HepG2 (cell line): Measurements from ENCODE around the gene C2. TPM values are rescaled to one million over a fixed set of nuclear protein-coding genes. Genes with fewer than 3 reads are reported as not detected.

Source experiments
- ATAC-seq: fragments of 200-7000 bp; cut with Tn5 transposase; 3 replicates; pipeline ENCODE4 v1.9.1; 2020; ENCODE audit warnings: mild to moderate bottlenecking, moderate library complexity
- BruUV-seq: library from RNA; stranded (reverse); fragments of 400-500 nt; replicated peaks from 2 replicates; lab custom pipeline; 2021; lab: Mats Ljungman, UMichigan
- CTCF ChIA-PET: fragments of 300-600 bp; formaldehyde crosslinking; extraction: SDS; loops from one replicate; lab custom pipeline; 2021; ENCODE audit warnings: low total read pairs, inconsistent platforms, low intra/inter-chr PET ratio; lab: Yijun Ruan, JAX
- POLR2A ChIA-PET: fragments of 350-600 bp; sonication (Branson Sonifier 250); formaldehyde crosslinking; loops from one replicate; lab custom pipeline; 2020; ENCODE audit warnings: antibody characterized with exemption, inconsistent platforms; lab: Yijun Ruan, JAX
- DNase-seq: peaks from one replicate; pipeline ENCODE4 v3.0.0-alpha.2; 2015; ENCODE audit warnings: low spot score
- FAIRE-seq: peaks from 3 replicates; lab custom pipeline; 2011; peaks lifted over from hg19 to GRCh38; lab: Jason Lieb, UNC
- H2AFZ ChIP-seq: one replicate; pipeline ENCODE4 v1.6.1; 2011; ENCODE audit warnings: low read length, inconsistent platforms
- H3K27ac ChIP-seq: fragments of 300-600 bp; 3 replicates; pipeline ENCODE4 v1.8.0; 2011; ENCODE audit warnings: mixed run types, mild to moderate bottlenecking, mixed read lengths, low read length, inconsistent platforms; ENCODE audit not compliant: insufficient read depth; ENCODE audit errors: extremely low read length
- H3K27me3 ChIP-seq, 2 experiments: fragments of 200-600 bp in 1 of 2; 2 replicates in 1 of 2; 3 replicates in 1 of 2; pipeline versions ENCODE4 v1.6.0 to v1.8.0; 2011; ENCODE audit warnings: low read length in 2 of 2, mild to moderate bottlenecking in 2 of 2, moderate library complexity in 2 of 2, inconsistent platforms in 1 of 2; ENCODE audit not compliant: insufficient read depth in 2 of 2, control insufficient read depth in 1 of 2
- H3K36me3 ChIP-seq, 2 experiments: fragments of 200-600 bp in 1 of 2; replicated peaks in 1 of 2; 2 replicates in 1 of 2; 3 replicates in 1 of 2; pipeline versions ENCODE4 v1.5.1 to v1.8.0; 2011; ENCODE audit warnings: low read length in 2 of 2, inconsistent platforms in 1 of 2; ENCODE audit not compliant: insufficient read depth in 2 of 2, control insufficient read depth in 1 of 2
- H3K4me1 ChIP-seq: 2 replicates; pipeline ENCODE4 v1.5.1; 2012; ENCODE audit warnings: low read length, inconsistent platforms; ENCODE audit not compliant: insufficient read depth
- H3K4me2 ChIP-seq: 2 replicates; pipeline ENCODE4 v1.6.0; 2011; ENCODE audit warnings: low read depth, low read length, inconsistent platforms
- H3K4me3 ChIP-seq, 3 experiments: fragments of 200-600 bp in 1 of 3; sonication (generic), shearing (Covaris generic) in 1 of 3; replicated peaks in 1 of 3; 2 replicates each; pipeline ENCODE4 v1.5.1; 2011 to 2016; ENCODE audit warnings: low read length in 3 of 3, inconsistent platforms in 2 of 3, low read depth in 2 of 3, mild to moderate bottlenecking in 2 of 3, control low read depth in 1 of 3, mixed read lengths in 1 of 3; ENCODE audit not compliant: insufficient read depth in 1 of 3
- H3K79me2 ChIP-seq: one replicate; pipeline ENCODE4 v1.6.1; 2011; ENCODE audit warnings: low read length, inconsistent platforms; ENCODE audit not compliant: insufficient read depth
- H3K9ac ChIP-seq: 2 replicates; pipeline ENCODE4 v1.6.0; 2011; ENCODE audit warnings: mild to moderate bottlenecking, low read depth, low read length, inconsistent platforms; ENCODE audit not compliant: insufficient read depth
- H3K9me3 ChIP-seq: 2 replicates; pipeline ENCODE4 v1.5.1; 2012; ENCODE audit warnings: mild to moderate bottlenecking, low read length
- H4K20me1 ChIP-seq: 2 replicates; pipeline ENCODE4 v1.6.0; 2011; ENCODE audit warnings: inconsistent platforms, mild to moderate bottlenecking, low read length, moderate library complexity; ENCODE audit not compliant: insufficient read depth
- ADNP ChIP-seq: sonication (generic); formaldehyde crosslinking; IDR thresholded peaks from 2 replicates; pipeline ENCODE4 v1.4.0; 2020; ENCODE audit warnings: missing genetic modification reagents
- BRD4 ChIP-seq: sonication (generic); formaldehyde crosslinking; IDR thresholded peaks from 2 replicates; pipeline ENCODE4 v1.4.0; 2020; ENCODE audit warnings: missing genetic modification reagents
- GTF2F1 ChIP-seq: fragments of 150-350 bp; IDR thresholded peaks from 2 replicates; pipeline ENCODE4 v1.6.1; 2014; ENCODE audit warnings: low read length
- KLF16 ChIP-seq, 2 experiments: sonication (generic) in 1 of 2; formaldehyde crosslinking in 1 of 2; IDR thresholded peaks; 2 replicates each; pipeline versions ENCODE4 v1.6.1 to v1.8.0; 2016 to 2023; ENCODE audit warnings: missing genetic modification reagents in 2 of 2, missing compliant biosample characterization in 1 of 2
- LBX2 ChIP-seq: sonication (generic); formaldehyde crosslinking; IDR thresholded peaks from 2 replicates; pipeline ENCODE4 v1.5.0; 2020; ENCODE audit warnings: missing genetic modification reagents, mild to moderate bottlenecking, borderline replicate concordance
- MED13 ChIP-seq: sonication (generic); formaldehyde crosslinking; IDR thresholded peaks from 2 replicates; pipeline ENCODE4 v1.5.0; 2020; ENCODE audit warnings: missing genetic modification reagents
- MZF1 ChIP-seq: sonication (generic); formaldehyde crosslinking; IDR thresholded peaks from 2 replicates; pipeline ENCODE4 v1.8.1; 2023; ENCODE audit warnings: mild to moderate bottlenecking, missing genetic modification reagents, borderline replicate concordance
- NFYC ChIP-seq: IDR thresholded peaks from 2 replicates; pipeline ENCODE4 v1.6.1; 2016; ENCODE audit warnings: missing genetic modification reagents, missing compliant biosample characterization
- NR2C2 ChIP-seq: sonication (generic); formaldehyde crosslinking; IDR thresholded peaks from 2 replicates; pipeline ENCODE4 v1.4.0; 2020; ENCODE audit warnings: missing genetic modification reagents, mild to moderate bottlenecking, moderate library complexity, borderline replicate concordance
- PRPF4 ChIP-seq: fragments of 200-400 bp; formaldehyde crosslinking; IDR thresholded peaks from 2 replicates; pipeline ENCODE4 v1.6.1; 2016; ENCODE audit warnings: low read length, low read depth; ENCODE audit not compliant: poor library complexity, severe bottlenecking
- TBX3 ChIP-seq: fragments of 450-650 bp; IDR thresholded peaks from 2 replicates; pipeline ENCODE4 v1.6.1; 2017; ENCODE audit warnings: antibody characterized with exemption, mild to moderate bottlenecking, inconsistent platforms, borderline replicate concordance
- ZNF232 ChIP-seq: sonication (generic); formaldehyde crosslinking; IDR thresholded peaks from 2 replicates; pipeline ENCODE4 v1.4.0; 2020; ENCODE audit warnings: missing genetic modification reagents, borderline replicate concordance
- ZNF383 ChIP-seq: sonication (generic); formaldehyde crosslinking; IDR thresholded peaks from 2 replicates; pipeline ENCODE4 v1.4.0; 2020; ENCODE audit warnings: missing genetic modification reagents, mild to moderate bottlenecking, borderline replicate concordance
- ZNF703 ChIP-seq: sonication (generic); formaldehyde crosslinking; IDR thresholded peaks from 2 replicates; pipeline ENCODE4 v1.5.1; 2020; ENCODE audit warnings: missing genetic modification reagents, mild to moderate bottlenecking, moderate library complexity, borderline replicate concordance
- WGBS: methylation state at CpG from one replicate; pipeline ENCODE4 v1.1.6; 2017; ENCODE audit warnings: low lambda C conversion rate; 5-methylcytosine and 5-hydroxymethylcytosine counted together
- in situ Hi-C: cut with HindIII; loops from 2 replicates; pipeline ENCODE4 v1.10.0; 2017; ENCODE audit warnings: low pct_unique_long_range_greater_than_20kb; ENCODE audit not compliant: extremely low pct_ligation_motif_present
- intact Hi-C: fragments of 100-400 bp; cut with micrococcal nuclease; formaldehyde crosslinking; loops from one replicate; pipeline ENCODE4 v1.10.0; 2022; ENCODE audit not compliant: unreplicated experiment
- polyA plus RNA-seq, 8 experiments: library from polyadenylated mRNA; depleted of rRNA in 3 of 8; stranded (reverse) in 7 of 8; unstranded in 1 of 8; fragments of >200 nt; fragmentation: Illumina TruSeq in 4 of 8; extraction: Trizol in 4 of 8; gene quantifications; 2 replicates each; pipeline versions ENCODE4 v1.2.1 to v1.2.3, GENCODE V29; 2011 to 2016; ENCODE audit warnings: low read depth in 4 of 8, missing spikeins in 1 of 8, mixed read lengths in 1 of 8; ENCODE audit not compliant: insufficient read depth in 1 of 8
- total RNA-seq, 5 experiments: library from RNA; depleted of rRNA; stranded (reverse); fragments of >200 nt; fragmentation: Illumina TruSeq; extraction: Trizol; gene quantifications; 2 replicates each; pipeline ENCODE4 v1.2.3, GENCODE V29; 2016; ENCODE audit warnings: low read depth in 1 of 5
- TF ChIP-seq, protein P1 (sequence below): sonication (generic); IDR thresholded peaks from 2 replicates; pipeline ENCODE4 v1.6.1; 2016; ENCODE audit warnings: low read depth, borderline replicate concordance
- TF ChIP-seq, protein P2 (sequence below): sonication (generic); formaldehyde crosslinking; IDR thresholded peaks from 2 replicates; pipeline ENCODE4 v1.4.0; 2020; ENCODE audit warnings: low read depth, missing genetic modification reagents
- TF ChIP-seq, protein P3 (sequence below): sonication (generic); formaldehyde crosslinking; conservative IDR thresholded peaks from 2 replicates; pipeline ENCODE4 v1.5.0; 2020; ENCODE audit warnings: missing genetic modification reagents

The C2 gene
- total and polyA plus RNA-seq, 2 of the 13 experiments (the other 11 are each of a cell fraction or from before 2014, with no cell fraction given): 165 to 307 TPM

GRCh38 chr6:31901953-31902643, 25.4 kb upstream of the C2 start, which contains the start of gene ZBTB12:
ZBTB12 (minus strand) TSS chr6:31902086; CDS start chr6:31901305, 781 bp downstream.
- ChIA-PET POLR2A (interaction anchor here (0.7 to 5.6 kb wide), 19 partner anchors 16 to 199 kb away, joined by 3 to 69 read pairs (median 5); partner anchors contain the start of genes ABHD16A, C2, CFB and HSPA1A), CTCF (interaction anchor here (1.3 kb wide), 1 partner anchor 51 kb away, joined by 4 read pairs; no protein-coding TSS in a partner anchor)
- FAIRE-seq: peak; percentile 95
- no TSS peak for BruUV-seq
- peak; percentile 96 for DNase-seq
- H3K36me3 ChIP-seq: no peaks in the 10 kb centered on the region
- 1% methylated on average over 60 of the region's 77 CpGs for WGBS
- H3K79me2 ChIP-seq: peaks cover 17% of the 10 kb centered on the region
- intact Hi-C loops (loop anchor here (1.0 to 2.0 kb wide), 3 partner anchors 21 to 50 kb away; no protein-coding TSS in a partner anchor), in situ Hi-C loops (loop anchor here (5.0 to 25.0 kb wide), 2 partner anchors 45 to 1060 kb away; partner anchors contain the start of genes BRD2, CFB and HLA-DMA)
- ATAC-seq: peak; percentile 76
- H3K27ac ChIP-seq: peak within 1 kb of the TSS; percentile 60
- no peaks in the 10 kb centered on the region for H4K20me1 ChIP-seq
- H2AFZ ChIP-seq: no peak within 1 kb of the TSS
- H3K9me3 ChIP-seq: no peaks in the 10 kb centered on the region
- H3K4me3 ChIP-seq: peak within 1 kb of the TSS; percentile 65 to 78 (median 67)
- H3K4me2 ChIP-seq: peak within 1 kb of the TSS; percentile 95
- peaks cover 51% of the 10 kb centered on the region for H3K4me1 ChIP-seq
- H3K9ac ChIP-seq: peak within 1 kb of the TSS; percentile 66
- H3K27me3 ChIP-seq: peaks cover 1 to 13% of the 10 kb centered on the region in 2 experiments; a peak in 2 of 5 replicates
- no peak for TF ChIP-seq ZNF232 (CRISPR knock-in tag)
- TF ChIP-seq ADNP: no peak
- no peak for TF ChIP-seq NFYC (CRISPR knock-in tag)
- no peak for TF ChIP-seq BRD4 (CRISPR knock-in tag)
- TF ChIP-seq NR2C2: no peak
- TF ChIP-seq MED13 (CRISPR knock-in tag): no peak
- TF ChIP-seq GTF2F1: no peak
- TF ChIP-seq MZF1: no peak
- TF ChIP-seq LBX2 (CRISPR knock-in tag): no peak
- no peak for TF ChIP-seq TBX3
- TF ChIP-seq, protein P1, sequence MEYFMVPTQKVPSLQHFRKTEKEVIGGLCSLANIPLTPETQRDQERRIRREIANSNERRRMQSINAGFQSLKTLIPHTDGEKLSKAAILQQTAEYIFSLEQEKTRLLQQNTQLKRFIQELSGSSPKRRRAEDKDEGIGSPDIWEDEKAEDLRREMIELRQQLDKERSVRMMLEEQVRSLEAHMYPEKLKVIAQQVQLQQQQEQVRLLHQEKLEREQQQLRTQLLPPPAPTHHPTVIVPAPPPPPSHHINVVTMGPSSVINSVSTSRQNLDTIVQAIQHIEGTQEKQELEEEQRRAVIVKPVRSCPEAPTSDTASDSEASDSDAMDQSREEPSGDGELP: peak; percentile 74
- TF ChIP-seq, protein P2, sequence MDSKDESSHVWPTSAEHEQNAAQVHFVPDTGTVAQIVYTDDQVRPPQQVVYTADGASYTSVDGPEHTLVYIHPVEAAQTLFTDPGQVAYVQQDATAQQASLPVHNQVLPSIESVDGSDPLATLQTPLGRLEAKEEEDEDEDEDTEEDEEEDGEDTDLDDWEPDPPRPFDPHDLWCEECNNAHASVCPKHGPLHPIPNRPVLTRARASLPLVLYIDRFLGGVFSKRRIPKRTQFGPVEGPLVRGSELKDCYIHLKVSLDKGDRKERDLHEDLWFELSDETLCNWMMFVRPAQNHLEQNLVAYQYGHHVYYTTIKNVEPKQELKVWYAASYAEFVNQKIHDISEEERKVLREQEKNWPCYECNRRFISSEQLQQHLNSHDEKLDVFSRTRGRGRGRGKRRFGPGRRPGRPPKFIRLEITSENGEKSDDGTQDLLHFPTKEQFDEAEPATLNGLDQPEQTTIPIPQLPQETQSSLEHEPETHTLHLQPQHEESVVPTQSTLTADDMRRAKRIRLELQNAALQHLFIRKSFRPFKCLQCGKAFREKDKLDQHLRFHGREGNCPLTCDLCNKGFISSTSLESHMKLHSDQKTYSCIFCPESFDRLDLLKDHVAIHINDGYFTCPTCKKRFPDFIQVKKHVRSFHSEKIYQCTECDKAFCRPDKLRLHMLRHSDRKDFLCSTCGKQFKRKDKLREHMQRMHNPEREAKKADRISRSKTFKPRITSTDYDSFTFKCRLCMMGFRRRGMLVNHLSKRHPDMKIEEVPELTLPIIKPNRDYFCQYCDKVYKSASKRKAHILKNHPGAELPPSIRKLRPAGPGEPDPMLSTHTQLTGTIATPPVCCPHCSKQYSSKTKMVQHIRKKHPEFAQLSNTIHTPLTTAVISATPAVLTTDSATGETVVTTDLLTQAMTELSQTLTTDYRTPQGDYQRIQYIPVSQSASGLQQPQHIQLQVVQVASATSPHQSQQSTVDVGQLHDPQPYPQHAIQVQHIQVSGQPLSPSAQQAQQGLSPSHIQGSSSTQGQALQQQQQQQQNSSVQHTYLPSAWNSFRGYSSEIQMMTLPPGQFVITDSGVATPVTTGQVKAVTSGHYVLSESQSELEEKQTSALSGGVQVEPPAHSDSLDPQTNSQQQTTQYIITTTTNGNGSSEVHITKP (CRISPR knock-in tag): peak; percentile 79; the same call in 1 of the 2 replicates
- TF ChIP-seq KLF16 (CRISPR knock-in tag; IDR thresholded peaks at IDR 0.05): no peak
- no peak for TF ChIP-seq ZNF703 (CRISPR knock-in tag)
- TF ChIP-seq ZNF383 (CRISPR knock-in tag): no peak
- TF ChIP-seq PRPF4: no peak
- TF ChIP-seq, protein P3, sequence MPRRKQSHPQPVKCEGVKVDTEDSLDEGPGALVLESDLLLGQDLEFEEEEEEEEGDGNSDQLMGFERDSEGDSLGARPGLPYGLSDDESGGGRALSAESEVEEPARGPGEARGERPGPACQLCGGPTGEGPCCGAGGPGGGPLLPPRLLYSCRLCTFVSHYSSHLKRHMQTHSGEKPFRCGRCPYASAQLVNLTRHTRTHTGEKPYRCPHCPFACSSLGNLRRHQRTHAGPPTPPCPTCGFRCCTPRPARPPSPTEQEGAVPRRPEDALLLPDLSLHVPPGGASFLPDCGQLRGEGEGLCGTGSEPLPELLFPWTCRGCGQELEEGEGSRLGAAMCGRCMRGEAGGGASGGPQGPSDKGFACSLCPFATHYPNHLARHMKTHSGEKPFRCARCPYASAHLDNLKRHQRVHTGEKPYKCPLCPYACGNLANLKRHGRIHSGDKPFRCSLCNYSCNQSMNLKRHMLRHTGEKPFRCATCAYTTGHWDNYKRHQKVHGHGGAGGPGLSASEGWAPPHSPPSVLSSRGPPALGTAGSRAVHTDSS (CRISPR knock-in tag): 0 out of 2 replicates have a peak, but pooled peaks have one; percentile 30
